C4-2B (cell line): ENCODE measurements around the gene ESRRG.

Experiments used
- CTCF ChIP-seq: fragments of 450-650 bp; conservative IDR thresholded peaks from 2 replicates; pipeline ENCODE4 v1.5.1; 2017; ENCODE audit warnings: mild to moderate bottlenecking
- ZFX ChIP-seq: fragments of 450-650 bp; IDR thresholded peaks from 2 replicates; pipeline ENCODE4 v1.6.1; 2017

DNA sequence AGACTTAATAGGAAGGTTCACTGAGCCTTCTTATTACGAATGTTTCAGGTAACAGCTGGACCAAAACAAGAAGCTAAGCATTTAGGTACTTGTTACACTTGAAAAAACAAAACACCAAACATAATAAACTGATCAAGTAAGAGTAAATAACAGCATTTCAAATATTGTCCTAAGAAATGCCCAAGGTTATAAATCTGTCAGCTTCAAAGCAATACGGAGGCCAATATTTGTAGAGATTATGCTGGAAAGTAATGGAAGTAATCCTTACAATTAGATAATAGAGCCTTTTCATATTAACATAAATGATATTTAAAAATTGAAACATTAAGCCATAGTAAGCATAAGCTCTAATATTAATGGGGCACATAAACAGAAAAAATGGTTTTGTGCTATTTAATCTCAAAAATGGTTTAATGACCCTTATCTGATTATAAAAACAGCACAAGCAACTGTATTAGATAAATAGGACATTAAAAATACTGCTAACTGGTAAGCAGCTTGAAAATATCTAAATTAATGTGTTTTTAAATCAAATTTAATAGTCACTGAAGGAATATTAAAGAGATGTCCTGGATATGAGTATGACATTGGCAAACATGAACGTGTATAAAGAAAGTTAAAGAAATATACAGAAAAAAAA lies 256.9 kb downstream of the ESRRG start:
- TF ChIP-seq CTCF (no peak), ZFX (no peak)
